K562 (cell line): ENCODE results near the gene KAT7. TPM values are rescaled to one million over a fixed set of nuclear protein-coding genes. Genes with fewer than 3 reads are reported as not detected.

Experiments
- ATAC-seq: fragments of 200-7000 bp; cut with Tn5 transposase; 3 replicates; pipeline ENCODE4 v1.9.1; 2020; ENCODE audit warnings: moderate library complexity
- BruUV-seq: library from RNA; stranded (reverse); fragments of 400-500 nt; replicated peaks from 2 replicates; lab custom pipeline; 2021; lab: Mats Ljungman, UMichigan
- CTCF ChIA-PET: fragments of 300-600 bp; formaldehyde crosslinking; extraction: SDS; loops from one replicate; lab custom pipeline; 2021; ENCODE audit warnings: low intra/inter-chr PET ratio; lab: Yijun Ruan, JAX
- POLR2A ChIA-PET: fragments of 300-600, 350-650 bp; sonication (Branson Sonifier 250); formaldehyde crosslinking; extraction: SDS; loops from one replicate; lab custom pipeline; 2021; ENCODE audit warnings: antibody characterized with exemption, inconsistent platforms; lab: Yijun Ruan, JAX
- DNase-seq, 4 experiments: peaks; one replicate each; pipeline versions ENCODE4 v3.0.0 to v3.0.0-alpha.2; 2011 to 2018; ENCODE audit warnings: low spot score in 3 of 4, mixed read lengths in 3 of 4; ENCODE audit errors: extremely low read depth in 1 of 4
- FAIRE-seq: peaks from 2 replicates; lab custom pipeline; 2011; peaks lifted over from hg19 to GRCh38; lab: Jason Lieb, UNC
- H2AFZ ChIP-seq: 2 replicates; pipeline ENCODE4 v1.6.0; 2011; ENCODE audit warnings: low read depth, low read length, control low read depth, inconsistent platforms
- H3K27ac ChIP-seq: fragments of 200-600 bp; 3 replicates; pipeline ENCODE4 v1.8.0; 2011; ENCODE audit warnings: low read depth, mild to moderate bottlenecking, control low read depth, inconsistent platforms, low read length, moderate library complexity, mixed read lengths; ENCODE audit errors: extremely low read depth
- H3K27me3 ChIP-seq, 2 experiments: fragments of 300-600 bp in 1 of 2; 2 replicates in 1 of 2; 3 replicates in 1 of 2; pipeline versions ENCODE4 v1.6.0 to v1.8.0; 2011; ENCODE audit warnings: inconsistent platforms in 2 of 2, low read length in 2 of 2, mild to moderate bottlenecking in 1 of 2, mixed read lengths in 1 of 2, moderate library complexity in 1 of 2; ENCODE audit not compliant: control insufficient read depth in 2 of 2, insufficient read depth in 2 of 2
- H3K36me3 ChIP-seq: fragments of 300-600 bp; 3 replicates; pipeline ENCODE4 v1.8.0; 2011; ENCODE audit warnings: mild to moderate bottlenecking, low read length, inconsistent platforms; ENCODE audit not compliant: control insufficient read depth, insufficient read depth
- H3K4me1 ChIP-seq, 2 experiments: fragments of 200-600 bp in 1 of 2; replicated peaks in 1 of 2; 2 replicates in 1 of 2; 3 replicates in 1 of 2; pipeline versions ENCODE4 v1.5.1 to v1.8.0; 2011; ENCODE audit warnings: inconsistent platforms in 2 of 2, low read length in 2 of 2, mild to moderate bottlenecking in 1 of 2, mixed read lengths in 1 of 2, moderate library complexity in 1 of 2; ENCODE audit not compliant: control insufficient read depth in 2 of 2, insufficient read depth in 2 of 2
- H3K4me2 ChIP-seq: 2 replicates; pipeline ENCODE4 v1.6.1; 2011; ENCODE audit warnings: low read length, control low read depth, inconsistent platforms, mixed read lengths; ENCODE audit not compliant: insufficient read depth
- H3K4me3 ChIP-seq: fragments of 200-600 bp; sonication (generic), shearing (Covaris generic); 2 replicates; pipeline ENCODE4 v1.5.1; 2016; ENCODE audit warnings: control low read depth, inconsistent platforms
- H3K79me2 ChIP-seq: fragments of 200-600 bp; 3 replicates; pipeline ENCODE4 v1.8.0; 2011; ENCODE audit warnings: low read length, inconsistent platforms; ENCODE audit not compliant: control insufficient read depth, insufficient read depth
- H3K9ac ChIP-seq, 2 experiments: 2 replicates each; pipeline versions ENCODE4 v1.6.0 to v1.6.1; 2011; ENCODE audit warnings: low read depth in 2 of 2, low read length in 2 of 2, control low read depth in 1 of 2, inconsistent platforms in 1 of 2, mild to moderate bottlenecking in 1 of 2, mixed read lengths in 1 of 2; ENCODE audit not compliant: insufficient read depth in 1 of 2
- H3K9me1 ChIP-seq: one replicate; pipeline ENCODE4 v1.6.0; 2011; ENCODE audit warnings: inconsistent platforms, mild to moderate bottlenecking, low read length, moderate library complexity; ENCODE audit not compliant: control insufficient read depth, insufficient read depth
- H3K9me3 ChIP-seq: replicated peaks from 2 replicates; pipeline ENCODE4 v1.5.1; 2011; ENCODE audit warnings: low read depth, low read length, inconsistent platforms; ENCODE audit not compliant: control insufficient read depth, insufficient read depth
- H4K20me1 ChIP-seq: replicated peaks from 2 replicates; pipeline ENCODE4 v1.6.1; 2011; ENCODE audit warnings: low read length, inconsistent platforms, mixed read lengths; ENCODE audit not compliant: control insufficient read depth, insufficient read depth
- CBFB ChIP-seq: sonication (generic); formaldehyde crosslinking; IDR thresholded peaks from 2 replicates; pipeline ENCODE4 v1.4.0; 2020; ENCODE audit warnings: mild to moderate bottlenecking, missing genetic modification reagents
- MLLT1 ChIP-seq, 2 experiments: fragments of 450-650 bp; IDR thresholded peaks; 2 replicates each; pipeline ENCODE4 v1.6.1; 2016
- POLR2A ChIP-seq: fragments of 450-650 bp; conservative IDR thresholded peaks from 2 replicates; pipeline ENCODE4 v1.6.1; 2016
- SIRT6 ChIP-seq: IDR thresholded peaks from one replicate; pipeline ENCODE4 v1.6.1; 2012; ENCODE audit warnings: low read depth, mild to moderate bottlenecking, control low read depth, inconsistent platforms, low read length, moderate library complexity
- SREBF2 ChIP-seq: sonication (generic); formaldehyde crosslinking; IDR thresholded peaks from 2 replicates; pipeline ENCODE4 v1.4.0; 2020; ENCODE audit warnings: mild to moderate bottlenecking, missing genetic modification reagents
- TBP ChIP-seq: optimal IDR thresholded peaks from 2 replicates; pipeline ENCODE3; 2011; ENCODE audit warnings: low read depth, low read length, improper control_type of control experiment
- ZBTB26 ChIP-seq: fragments of 450-650 bp; formaldehyde crosslinking; IDR thresholded peaks from 2 replicates; pipeline ENCODE4 v1.4.0; 2022; ENCODE audit warnings: missing genetic modification characterization
- ZNF76 ChIP-seq: fragments of 250-450 bp; sonication (Bioruptor Pico); IDR thresholded peaks from 2 replicates; pipeline ENCODE4 v1.4.0; 2020; ENCODE audit warnings: mild to moderate bottlenecking, moderate library complexity, borderline replicate concordance
- WGBS: fragments of 100-300 bp; shearing (Covaris generic); methylation state at CpG from one replicate; pipeline ENCODE4 v1.1.6; 2016; ENCODE audit warnings: low coverage, mixed read lengths; ENCODE audit not compliant: insufficient coverage; ENCODE audit errors: missing lambda C conversion rate; 5-methylcytosine and 5-hydroxymethylcytosine counted together
- in situ Hi-C: fragments of 300-500 bp; cut with MboI; formaldehyde crosslinking; loops from 4 replicates; pipeline ENCODE4 v1.15.0; 2018; ENCODE audit warnings: inconsistent platforms, mixed read lengths
- intact Hi-C: fragments of 100-400 bp; cut with micrococcal nuclease; formaldehyde crosslinking; loops from 2 replicates; pipeline ENCODE4 v1.14.2; 2022
- polyA plus RNA-seq, 8 experiments: library from polyadenylated mRNA; depleted of rRNA in 4 of 8; stranded (reverse) in 5 of 8; unstranded in 3 of 8; fragments of >200 nt; fragmentation: Nextera tagmentation in 2 of 8; fragmentation: Illumina TruSeq in 1 of 8; extraction: Ambion mirVana in 2 of 8; extraction: Trizol in 1 of 8; gene quantifications; 2 replicates each; pipeline versions ENCODE4 v1.2.1 to v1.2.3, GENCODE V29; 2011 to 2014; ENCODE audit warnings: inconsistent platforms in 1 of 8, missing spikeins in 1 of 8
- total RNA-seq, 7 experiments: library from RNA; depleted of rRNA in 6 of 7; stranded (reverse); fragments of >200 nt in 6 of 7; fragmentation: Illumina TruSeq in 2 of 7; extraction: Trizol in 2 of 7; gene quantifications; 2 replicates each; pipeline versions ENCODE4 v1.2.1 to v1.2.3, GENCODE V29; 2011 to 2021; ENCODE audit warnings: low replicate concordance in 1 of 7

KAT7 gene
- total and polyA plus RNA-seq, 9 of the 15 experiments (the other 6 are each of a cell fraction or from before 2014, with no cell fraction given): 10.8 to 57.3 (median 34.8) TPM

GRCh38 chr17:49821916-49822315, 33.4 kb downstream of the KAT7 start:
- H3K4me1 ChIP-seq: no peaks in the 10 kb centered on the region
- H2AFZ ChIP-seq: no peak overlapping the region
- H3K9me3 ChIP-seq: no peaks in the 10 kb centered on the region
- H3K36me3 ChIP-seq: peaks cover 94% of the 10 kb centered on the region
- in situ Hi-C loops (no loop called here), intact Hi-C loops (no loop called here)
- no TSS peak for BruUV-seq
- H3K79me2 ChIP-seq: 0 out of 3 replicates have a peak, but pooled peaks cover 3% of the 10 kb centered on the region
- ATAC-seq (no peak), FAIRE-seq (no peak), DNase-seq (no peak)
- 100% methylated on average over 1 of the region's 1 CpG for WGBS
- no peak overlapping the region for H3K4me3 ChIP-seq
- H3K9ac ChIP-seq: no peak overlapping the region
- no peaks in the 10 kb centered on the region for H4K20me1 ChIP-seq
- H3K27me3 ChIP-seq: no peaks in the 10 kb centered on the region
- CTCF ChIA-PET: no interaction called here
- POLR2A ChIA-PET: interaction anchor here (0.7 to 1.4 kb wide), 4 partner anchors 11 to 20 kb away, joined by 3 to 4 read pairs (median 3); no protein-coding TSS in a partner anchor
- TF ChIP-seq CBFB (CRISPR knock-in tag) (no peak), MLLT1 (IDR thresholded peaks at IDR 0.05) (no peak), ZBTB26 (CRISPR knock-in tag) (no peak), SREBF2 (CRISPR knock-in tag) (no peak), TBP (no peak), POLR2A (no peak), SIRT6 (no peak), ZNF76 (CRISPR knock-in tag) (no peak)
- H3K4me2 ChIP-seq: no peak overlapping the region
- H3K9me1 ChIP-seq: no peaks in the 10 kb centered on the region
- H3K27ac ChIP-seq: no peak overlapping the region
